Breast epithelium (tissue), 3 donors: ENCODE results near the gene ANGPTL2.

Experiments
- CTCF ChIP-seq, 3 donors: fragments of 450-650 bp; IDR thresholded peaks; one replicate each; pipeline ENCODE4 v1.5.1; 2016 to 2017; ENCODE audit warnings: antibody characterized with exemption in 3 of 3, mild to moderate bottlenecking in 3 of 3, moderate library complexity in 3 of 3
- POLR2A ChIP-seq: fragments of 450-650 bp; IDR thresholded peaks from one replicate; pipeline ENCODE4 v1.6.1; 2016; ENCODE audit warnings: antibody characterized with exemption, mild to moderate bottlenecking, moderate library complexity
- POLR2AphosphoS5 ChIP-seq, 3 donors: sonication (generic); formaldehyde crosslinking; IDR thresholded peaks; one replicate each; pipeline ENCODE4 v1.6.1; 2017; ENCODE audit warnings: antibody characterized with exemption in 3 of 3

- no peak for TF ChIP-seq CTCF (IDR thresholded peaks at IDR 0.05)
- TF ChIP-seq POLR2A, result no peak
- TF ChIP-seq POLR2AphosphoS5 (IDR thresholded peaks at IDR 0.05), result no peak
Observed at GRCh38 chr9:127166111-127166510, 43.7 kb upstream of the ANGPTL2 start.
